ENCODE data around the gene PCDHGA5.

DNA sequence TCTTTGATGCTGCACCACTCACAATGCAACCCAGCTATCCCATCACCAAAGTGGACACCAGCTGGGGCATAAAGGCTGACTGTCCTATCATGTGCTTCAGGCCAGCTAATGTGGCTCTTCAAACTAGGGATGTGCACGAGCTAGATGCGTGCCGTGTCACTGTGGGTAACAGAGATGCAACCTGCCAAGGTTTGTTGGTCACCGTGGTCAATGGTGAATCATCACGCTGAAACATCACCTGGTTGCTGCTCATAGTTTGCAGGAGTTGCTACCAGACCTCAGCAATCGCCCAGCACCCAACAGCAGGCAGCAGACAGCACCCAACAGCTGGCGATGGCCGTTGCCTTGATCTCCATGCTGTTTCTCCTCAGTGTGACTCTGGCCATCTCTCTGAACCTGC, 35.7 kb upstream of the PCDHGA5 start:
- TF ChIP-seq GATA2 (IDR thresholded peaks at IDR 0.05; ENCODE audit: low read depth, low read length) (no peak), GATA3 (IDR thresholded peaks at IDR 0.05; ENCODE audit: low read depth, low read length) (no peak)

Measured in SH-SY5Y (cell line).